Right lobe of liver (tissue), 6 donors: ENCODE measurements around the gene SYNDIG1L. TPM values are rescaled to one million over a fixed set of nuclear protein-coding genes. Genes with fewer than 3 reads are reported as not detected.

ENCODE experiments used
- ATAC-seq, 4 donors: fragments of 200-7000 bp; cut with Tn5 transposase; one replicate each; pipeline ENCODE4 v1.9.1; 2020; ENCODE audit warnings: mild to moderate bottlenecking in 4 of 4, moderate library complexity in 4 of 4
- DNase-seq, 3 donors: peaks; one replicate each; pipeline ENCODE4 v3.0.0-alpha.2; 2020
- H3K27ac ChIP-seq, 3 donors: fragments of 200-600 bp; one replicate each; pipeline ENCODE4 v1.8.0; 2022
- H3K27me3 ChIP-seq, 2 donors: fragments of 200-600 bp; one replicate each; pipeline ENCODE4 v1.8.0; 2022
- H3K36me3 ChIP-seq, 4 donors: fragments of 200-600 bp; sonication (generic) in 1 of 4; one replicate each; pipeline versions ENCODE4 v1.5.1 to v1.8.0; 2017 to 2022; ENCODE audit warnings: control low read depth in 1 of 4
- H3K4me1 ChIP-seq, 4 donors: fragments of 200-600 bp; sonication (generic) in 1 of 4; one replicate each; pipeline versions ENCODE4 v1.5.1 to v1.8.0; 2017 to 2022; ENCODE audit warnings: control low read depth in 1 of 4
- H3K4me3 ChIP-seq, 3 donors: fragments of 200-600 bp; one replicate each; pipeline ENCODE4 v1.8.0; 2022
- H3K9me3 ChIP-seq, 4 donors: fragments of 200-600 bp; sonication (generic) in 1 of 4; one replicate each; pipeline versions ENCODE4 v1.5.1 to v1.8.0; 2017 to 2022; ENCODE audit warnings: control low read depth in 1 of 4
- CTCF ChIP-seq, 4 donors: fragments of 200-600 bp in 3 of 4; fragments of 450-650 bp in 1 of 4; IDR thresholded peaks; one replicate each; pipeline versions ENCODE4 v1.5.1 to v1.8.0; 2016 to 2022; ENCODE audit warnings: antibody characterized with exemption in 4 of 4, mild to moderate bottlenecking in 2 of 4
- POLR2A ChIP-seq: fragments of 450-650 bp; IDR thresholded peaks from one replicate; pipeline ENCODE4 v1.6.1; 2017; ENCODE audit warnings: antibody characterized with exemption, mild to moderate bottlenecking
- WGBS: methylation state at CpG from one replicate; pipeline ENCODE4 v1.1.6; 2018; ENCODE audit warnings: low coverage, low lambda C conversion rate; ENCODE audit not compliant: insufficient coverage; ENCODE audit errors: missing lambda C conversion rate; 5-methylcytosine and 5-hydroxymethylcytosine counted together
- intact Hi-C, 2 donors: fragments of 100-400 bp; cut with DNase I; formaldehyde crosslinking; loops; one replicate each; pipeline versions ENCODE4 v1.11.2 to v1.14.1; 2022
- total RNA-seq, 6 experiments: library from RNA; depleted of rRNA in 2 of 6; stranded (reverse); fragments of >200 nt in 2 of 6; fragmentation: NEBNext Ultra II Directional in 3 of 6; extraction: Animal tissue kit (Norgen Biotek cat#: 25700) in 3 of 6; gene quantifications; one replicate each; pipeline versions ENCODE4 v1.1.0 to v1.2.4, GENCODE V29; 2016 to 2023
- donor health status: DM: no; HTN: yes; CAD: no.
- donor health status: DM: no; HTN: no; CAD: no.
- donor health status: DM: no; HTN: no; CAD: no.
- donor health status: DM: no; HTN: yes; CAD: no.
- donor health status: DM: no; HTN: yes; CAD: no.

The SYNDIG1L gene
- total RNA-seq, 6 experiments from 2014 or later: not detected

GRCh38 chr14:74356892-74357575 lies 69.0 kb downstream of the SYNDIG1L start:
- ATAC-seq (no peak), DNase-seq (no peak)
- TF ChIP-seq POLR2A (no peak), CTCF (IDR thresholded peaks at IDR 0.05) (no peak)
- Histone ChIP-seq H3K9me3 (no peaks in the 10 kb centered on the region), H3K4me1 (no peaks in the 10 kb centered on the region), H3K27ac (no peak overlapping the region), H3K27me3 (no peaks in the 10 kb centered on the region), H3K36me3 (no peaks in the 10 kb centered on the region), H3K4me3 (no peak overlapping the region)
- intact Hi-C loops: no loop called here
- WGBS: 95% methylated on average over 9 of the region's 32 CpGs

Other genes starting within 250 kb of the SYNDIG1L start
- gene VSX2, start 186.8 kb downstream of the SYNDIG1L start, total RNA-seq: not detected
- gene ABCD4, start 123.3 kb downstream of the SYNDIG1L start, total RNA-seq: 10 to 100 TPM; 20.3 to 39.3 (median 32.2) TPM
- gene VRTN, start 77.7 kb downstream of the SYNDIG1L start, total RNA-seq: not detected
- 100 to 1,000 TPM in 3 of 6 experiments, 10 to 100 TPM in 3; 49.4 to 203 (median 98.0) TPM for gene NPC2, start 67.1 kb upstream of the SYNDIG1L start, total RNA-seq
- 10 to 100 TPM in 5 of 6 experiments, 1 to 10 TPM in 1; 7.8 to 16.3 (median 11.4) TPM for gene ISCA2, start 67.6 kb upstream of the SYNDIG1L start, total RNA-seq
- 1 to 10 TPM in 3 of 6 experiments, under 1 TPM in 3; 0.46 to 3.5 (median 1.7) TPM for gene LTBP2, start 186.0 kb upstream of the SYNDIG1L start, total RNA-seq